Fibroblast of skin of back (primary cell): Measurements from ENCODE around the gene GPM6B.

Experiments
- DNase-seq: peaks from one replicate; pipeline ENCODE4 v3.0.0-alpha.2; 2013

GPM6B gene

DNA sequence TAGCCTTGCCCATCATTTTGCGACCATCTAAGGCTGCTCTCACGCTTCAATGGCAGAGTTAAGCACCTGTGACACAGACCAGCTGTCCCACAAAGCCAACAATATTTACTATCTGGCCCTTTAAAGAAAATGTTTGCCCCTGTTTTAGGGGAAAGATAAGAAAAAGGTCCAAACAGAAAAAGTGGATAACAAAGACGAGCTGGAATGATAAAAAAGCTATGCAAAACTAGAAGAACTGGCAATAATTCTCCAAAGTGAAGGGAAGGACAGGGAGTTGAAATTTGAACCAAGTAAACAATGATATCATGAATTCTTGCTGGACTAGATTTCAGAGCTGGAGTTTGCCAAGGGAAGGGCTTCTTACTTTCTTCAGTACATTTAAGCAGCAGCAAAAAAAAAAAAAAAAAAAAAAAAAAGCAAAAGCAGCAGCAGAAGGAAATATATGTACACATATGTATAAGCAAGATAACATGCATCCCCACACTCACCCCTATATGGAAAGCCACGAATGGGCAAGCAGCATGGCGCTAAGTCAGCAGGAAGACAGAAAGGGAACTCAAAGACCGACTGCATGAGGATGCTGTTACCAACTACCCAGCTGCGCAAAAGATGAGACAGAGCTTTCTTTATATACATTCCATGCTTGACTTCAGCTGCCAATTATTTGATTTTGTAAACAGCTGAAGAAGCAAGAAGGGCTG, 94.9 kb downstream of the GPM6B start:
- peak; percentile 44 for DNase-seq

DNA sequence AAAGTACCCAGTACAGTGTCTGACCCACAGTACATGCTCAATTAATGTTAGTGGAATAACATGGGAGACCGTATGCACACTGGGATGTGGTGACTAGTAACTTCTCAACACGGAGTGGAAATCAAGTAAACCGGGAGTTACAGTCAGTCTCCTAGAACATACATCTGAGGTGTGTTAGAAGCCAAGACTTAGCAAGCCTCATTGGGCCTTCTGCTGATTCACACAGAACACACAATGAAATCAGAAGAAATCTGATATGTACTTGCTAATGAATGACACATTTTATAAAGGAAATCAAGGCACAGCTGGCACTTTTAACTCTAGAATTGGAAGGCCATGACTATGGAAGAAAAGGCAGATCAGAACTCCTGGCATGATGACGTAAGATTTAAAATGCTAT, 95.5 kb downstream of the GPM6B start:
- no peak for DNase-seq
